HG02870 (cell line): ENCODE results near the gene CYBA.

Experiments
- ATAC-seq: cut with Tn5 transposase; IDR thresholded peaks from one replicate; pipeline ENCODE4 v1.9.1; 2021; ENCODE audit warnings: mild to moderate bottlenecking, moderate library complexity; ENCODE audit not compliant: unreplicated experiment

Gene CYBA

DNA sequence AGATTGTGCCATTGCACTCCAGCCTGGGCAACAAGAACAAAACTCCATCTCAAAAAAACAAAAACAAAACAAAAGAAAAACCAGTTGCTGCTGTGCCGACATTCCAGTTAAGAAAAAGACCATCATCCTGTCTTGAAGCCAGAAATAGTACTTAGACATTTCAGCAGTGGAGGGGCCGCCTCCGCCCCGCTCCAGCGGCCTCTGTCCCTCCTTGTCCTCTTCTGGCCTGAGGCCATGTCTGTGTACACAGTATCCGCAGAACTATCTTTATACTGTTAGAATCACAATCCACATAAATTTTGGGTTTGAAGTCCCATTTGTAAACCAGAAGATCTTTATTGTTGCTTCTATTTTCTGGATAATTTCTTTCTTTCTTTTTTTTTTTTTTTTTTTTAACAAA is 55.8 kb downstream of the CYBA start:
- ATAC-seq = no peak

- ATAC-seq = no peak
Measured at GRCh38 chr16:88593910-88594309, 56.9 kb downstream of the CYBA start.

GRCh38 chr16:88593489-88593888 is 57.4 kb downstream of the CYBA start:
- ATAC-seq = no peak
